Keratinocyte (primary cell): ENCODE measurements around the gene SPINK13. TPM values are rescaled to one million over a fixed set of nuclear protein-coding genes. Genes with fewer than 3 reads are reported as not detected.
"Not testable (repeated sequence)": the region's sequence is repeated elsewhere in the genome, so short reads cannot be mapped to it uniquely, and the experiment has no call there.

ENCODE experiments used
- DNase-seq: peaks from one replicate; pipeline ENCODE4 v3.0.0-alpha.2; 2011; ENCODE audit warnings: low read depth, missing footprints, low spot score
- FAIRE-seq: peaks from 2 replicates; lab custom pipeline; 2011; peaks lifted over from hg19 to GRCh38; lab: Jason Lieb, UNC
- H2AFZ ChIP-seq: 2 replicates; pipeline ENCODE4 v1.6.0; 2012; ENCODE audit warnings: low read length, control low read depth, inconsistent platforms; ENCODE audit not compliant: control insufficient read depth
- H3K27ac ChIP-seq: 2 replicates; pipeline ENCODE4 v1.5.1; 2011; ENCODE audit warnings: low read length; ENCODE audit not compliant: control insufficient read depth, insufficient read depth
- H3K27me3 ChIP-seq: 3 replicates; pipeline ENCODE4 v1.6.0; 2011; ENCODE audit warnings: low read length; ENCODE audit not compliant: control insufficient read depth, insufficient read depth; ENCODE audit errors: extremely low read depth
- H3K36me3 ChIP-seq, 2 experiments: 2 replicates in 1 of 2; 3 replicates in 1 of 2; pipeline ENCODE4 v1.5.1; 2011; ENCODE audit warnings: low read length in 2 of 2, mild to moderate bottlenecking in 1 of 2; ENCODE audit not compliant: control insufficient read depth in 2 of 2, insufficient read depth in 2 of 2; ENCODE audit errors: extremely low read depth in 1 of 2
- H3K4me1 ChIP-seq: 3 replicates; pipeline ENCODE4 v1.5.1; 2011; ENCODE audit warnings: low read length; ENCODE audit not compliant: control insufficient read depth, insufficient read depth; ENCODE audit errors: extremely low read depth
- H3K4me2 ChIP-seq: 3 replicates; pipeline ENCODE4 v1.6.0; 2011; ENCODE audit warnings: low read depth, low read length; ENCODE audit not compliant: control insufficient read depth, insufficient read depth; ENCODE audit errors: extremely low read depth
- H3K4me3 ChIP-seq, 3 experiments: fragments of 200-600 bp in 1 of 3; sonication (generic) in 1 of 3; 2 replicates in 2 of 3; 3 replicates in 1 of 3; pipeline ENCODE4 v1.5.1; 2011 to 2016; ENCODE audit warnings: low read length in 3 of 3, mild to moderate bottlenecking in 3 of 3, control low read depth in 2 of 3, inconsistent platforms in 1 of 3, low read depth in 1 of 3, mixed read lengths in 1 of 3, mixed run types in 1 of 3, moderate library complexity in 1 of 3; ENCODE audit not compliant: control insufficient read depth in 2 of 3, insufficient read depth in 2 of 3; ENCODE audit errors: extremely low read depth in 1 of 3
- H3K79me2 ChIP-seq: 2 replicates; pipeline ENCODE4 v1.6.0; 2012; ENCODE audit warnings: low read length; ENCODE audit not compliant: control insufficient read depth, insufficient read depth
- H3K9ac ChIP-seq: 3 replicates; pipeline ENCODE4 v1.6.0; 2011; ENCODE audit warnings: low read length; ENCODE audit not compliant: control insufficient read depth, insufficient read depth; ENCODE audit errors: extremely low read depth
- H3K9me1 ChIP-seq: 3 replicates; pipeline ENCODE4 v1.6.0; 2011; ENCODE audit warnings: low read length; ENCODE audit not compliant: control insufficient read depth, insufficient read depth; ENCODE audit errors: extremely low read depth
- H3K9me3 ChIP-seq: 2 replicates; pipeline ENCODE4 v1.5.1; 2012; ENCODE audit warnings: low read depth, low read length; ENCODE audit not compliant: control insufficient read depth
- H4K20me1 ChIP-seq: 3 replicates; pipeline ENCODE4 v1.6.0; 2011; ENCODE audit warnings: low read length; ENCODE audit not compliant: control insufficient read depth, insufficient read depth; ENCODE audit errors: extremely low read depth
- EZH2 ChIP-seq: IDR thresholded peaks from one replicate; pipeline ENCODE4 v1.6.1; 2012; ENCODE audit warnings: inconsistent platforms, mild to moderate bottlenecking, low read length, moderate library complexity
- dilution Hi-C: fragments of 300-500 bp; cut with MboI; formaldehyde crosslinking; loops from one replicate; pipeline ENCODE4 v1.7.0; 2020; ENCODE audit warnings: low sequenced_read_pairs; ENCODE audit not compliant: extremely low pct_ligation_motif_present
- polyA plus RNA-seq, 5 experiments: library from polyadenylated mRNA; depleted of rRNA in 3 of 5; stranded (reverse) in 3 of 5; stranded (forward) in 1 of 5; unstranded in 1 of 5; fragments of >200 nt; gene quantifications; 1 replicate in 1 of 5; 2 replicates in 3 of 5; 3 replicates in 1 of 5; pipeline versions ENCODE4 v1.2.1 to v1.2.3, GENCODE V29; 2011 to 2012; ENCODE audit warnings: missing spikeins in 2 of 5, low read depth in 1 of 5, low replicate concordance in 1 of 5
- TF ChIP-seq, protein P1 (sequence below), 3 experiments: IDR thresholded peaks in 1 of 3; conservative IDR thresholded peaks in 1 of 3; optimal IDR thresholded peaks in 1 of 3; 2 replicates in 2 of 3; 3 replicates in 1 of 3; pipeline versions ENCODE3 to v1.5.1; 2011; ENCODE audit warnings: low read length in 3 of 3, mild to moderate bottlenecking in 3 of 3, moderate library complexity in 2 of 3, control low read depth in 1 of 3, inconsistent platforms in 1 of 3; ENCODE audit not compliant: insufficient read depth in 2 of 3; ENCODE audit errors: extremely low read depth in 1 of 3

Gene SPINK13
- polyA plus RNA-seq, 1 donor (not counting 4 experiments of a cell fraction or from before 2014, with no cell fraction given) = not detected

- Histone ChIP-seq H3K4me3 (no peak overlapping the region), H4K20me1 (no peaks in the 10 kb centered on the region), H3K9ac (no peak overlapping the region), H2AFZ (no peak overlapping the region), H3K27me3 (no peaks in the 10 kb centered on the region), H3K4me1 (no peaks in the 10 kb centered on the region), H3K27ac (no peak overlapping the region), H3K4me2 (no peak overlapping the region), H3K9me1 (no peaks in the 10 kb centered on the region), H3K36me3 (no peaks in the 10 kb centered on the region), H3K79me2 (no peaks in the 10 kb centered on the region), H3K9me3 (no peaks in the 10 kb centered on the region)
- DNase-seq (no peak), FAIRE-seq (peak; percentile 74)
- dilution Hi-C loops = no loop called here
- TF ChIP-seq, protein P1, sequence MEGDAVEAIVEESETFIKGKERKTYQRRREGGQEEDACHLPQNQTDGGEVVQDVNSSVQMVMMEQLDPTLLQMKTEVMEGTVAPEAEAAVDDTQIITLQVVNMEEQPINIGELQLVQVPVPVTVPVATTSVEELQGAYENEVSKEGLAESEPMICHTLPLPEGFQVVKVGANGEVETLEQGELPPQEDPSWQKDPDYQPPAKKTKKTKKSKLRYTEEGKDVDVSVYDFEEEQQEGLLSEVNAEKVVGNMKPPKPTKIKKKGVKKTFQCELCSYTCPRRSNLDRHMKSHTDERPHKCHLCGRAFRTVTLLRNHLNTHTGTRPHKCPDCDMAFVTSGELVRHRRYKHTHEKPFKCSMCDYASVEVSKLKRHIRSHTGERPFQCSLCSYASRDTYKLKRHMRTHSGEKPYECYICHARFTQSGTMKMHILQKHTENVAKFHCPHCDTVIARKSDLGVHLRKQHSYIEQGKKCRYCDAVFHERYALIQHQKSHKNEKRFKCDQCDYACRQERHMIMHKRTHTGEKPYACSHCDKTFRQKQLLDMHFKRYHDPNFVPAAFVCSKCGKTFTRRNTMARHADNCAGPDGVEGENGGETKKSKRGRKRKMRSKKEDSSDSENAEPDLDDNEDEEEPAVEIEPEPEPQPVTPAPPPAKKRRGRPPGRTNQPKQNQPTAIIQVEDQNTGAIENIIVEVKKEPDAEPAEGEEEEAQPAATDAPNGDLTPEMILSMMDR (optimal IDR thresholded peaks at IDR 0.05 in 1 of 3, IDR thresholded peaks at IDR 0.05 in 1 of 3, conservative IDR thresholded peaks at IDR 0.05 in 1 of 3; ENCODE audit: extremely low read depth in 1 of 3, insufficient read depth in 2 of 3, low read length in 3 of 3) = peak in 2 of 3 experiments; percentile 11 to 50
- no peak for TF ChIP-seq EZH2
These were observed 45.6 kb downstream of the SPINK13 start for GRCh38 chr5:148314187-148314586.

DNA sequence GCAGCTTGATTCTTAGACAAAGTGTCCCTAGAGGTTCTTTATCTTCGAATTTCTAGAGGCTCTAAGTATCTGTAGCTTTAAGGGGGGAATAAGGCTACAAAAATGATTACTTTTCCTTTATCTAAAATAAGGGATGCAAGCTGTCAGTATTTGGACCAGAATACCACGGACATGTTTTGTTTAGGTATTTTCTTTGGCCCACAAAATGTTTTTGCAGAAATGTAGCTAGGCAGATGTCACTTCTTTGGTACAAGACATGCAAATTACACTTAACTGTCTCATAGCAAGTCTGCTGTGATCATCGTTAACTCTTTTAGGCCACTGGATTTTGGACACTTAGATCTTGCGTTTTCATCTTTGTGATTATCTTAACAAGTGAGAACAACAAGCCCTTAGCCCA lies 46.1 kb downstream of the SPINK13 start:
- H3K36me3 ChIP-seq = no peaks in the 10 kb centered on the region
- H3K27me3 ChIP-seq = no peaks in the 10 kb centered on the region
- no peaks in the 10 kb centered on the region for H4K20me1 ChIP-seq
- H3K27ac ChIP-seq = no peak overlapping the region
- no peaks in the 10 kb centered on the region for H3K79me2 ChIP-seq
- no peaks in the 10 kb centered on the region for H3K4me1 ChIP-seq
- TF ChIP-seq, protein P1 (optimal IDR thresholded peaks at IDR 0.05 in 1 of 3, IDR thresholded peaks at IDR 0.05 in 1 of 3, conservative IDR thresholded peaks at IDR 0.05 in 1 of 3; ENCODE audit: extremely low read depth in 1 of 3, insufficient read depth in 2 of 3, low read length in 3 of 3) = no peak
- TF ChIP-seq EZH2 = no peak
- no peak for DNase-seq
- no peak for FAIRE-seq
- dilution Hi-C loops = no loop called here
- no peak overlapping the region for H2AFZ ChIP-seq
- H3K4me3 ChIP-seq = no peak overlapping the region
- H3K9me1 ChIP-seq = no peaks in the 10 kb centered on the region
- H3K9ac ChIP-seq = no peak overlapping the region
- no peaks in the 10 kb centered on the region for H3K9me3 ChIP-seq
- H3K4me2 ChIP-seq = no peak overlapping the region

- peak overlapping the region; percentile 60 for H2AFZ ChIP-seq
- dilution Hi-C loops, DNase-seq, H3K9me3 ChIP-seq, H3K79me2 ChIP-seq, H3K27me3 ChIP-seq, H4K20me1 ChIP-seq, H3K9me1 ChIP-seq, FAIRE-seq, H3K27ac ChIP-seq, H3K4me1 ChIP-seq, H3K36me3 ChIP-seq: not testable (repeated sequence)
- H3K4me2 ChIP-seq = peak overlapping the region; percentile 37
- H3K9ac ChIP-seq = peak overlapping the region; percentile 28
- peak overlapping the region in 1 of 3 experiments; percentile 30 for H3K4me3 ChIP-seq
These were observed 51.7 kb downstream of the SPINK13 start for GRCh38 chr5:148320011-148320963.
